PFSK-1 (cell line): ENCODE data around the gene AP3S2.

ENCODE experiments used
- FOXP2 ChIP-seq: optimal IDR thresholded peaks from 2 replicates; pipeline ENCODE3; 2011; ENCODE audit warnings: borderline replicate concordance, control low read depth, inconsistent platforms; ENCODE audit not compliant: insufficient read depth; ENCODE audit errors: extremely low read length, extremely low read depth
- POLR2AphosphoS5 ChIP-seq: IDR thresholded peaks from 2 replicates; pipeline ENCODE4 v1.6.1; 2012; ENCODE audit warnings: low read depth, mild to moderate bottlenecking, control low read depth, low read length, moderate library complexity
- SIN3A ChIP-seq: IDR thresholded peaks from 2 replicates; pipeline ENCODE4 v1.6.1; 2012; ENCODE audit warnings: mild to moderate bottlenecking, low read length, moderate library complexity, borderline replicate concordance; ENCODE audit not compliant: insufficient read depth
- TAF1 ChIP-seq: IDR thresholded peaks from 2 replicates; pipeline ENCODE4 v1.6.1; 2012; ENCODE audit warnings: low read length, control low read depth, borderline replicate concordance; ENCODE audit not compliant: insufficient read depth
- TF ChIP-seq, protein P1 (sequence below), 2 experiments: IDR thresholded peaks; 2 replicates each; pipeline versions ENCODE4 v1.6.1 to v1.8.0; 2011 to 2012; ENCODE audit warnings: low read depth in 2 of 2, low read length in 2 of 2, control low read depth in 1 of 2, inconsistent platforms in 1 of 2, mild to moderate bottlenecking in 1 of 2, moderate library complexity in 1 of 2; ENCODE audit not compliant: insufficient read depth in 1 of 2

AP3S2 gene

DNA sequence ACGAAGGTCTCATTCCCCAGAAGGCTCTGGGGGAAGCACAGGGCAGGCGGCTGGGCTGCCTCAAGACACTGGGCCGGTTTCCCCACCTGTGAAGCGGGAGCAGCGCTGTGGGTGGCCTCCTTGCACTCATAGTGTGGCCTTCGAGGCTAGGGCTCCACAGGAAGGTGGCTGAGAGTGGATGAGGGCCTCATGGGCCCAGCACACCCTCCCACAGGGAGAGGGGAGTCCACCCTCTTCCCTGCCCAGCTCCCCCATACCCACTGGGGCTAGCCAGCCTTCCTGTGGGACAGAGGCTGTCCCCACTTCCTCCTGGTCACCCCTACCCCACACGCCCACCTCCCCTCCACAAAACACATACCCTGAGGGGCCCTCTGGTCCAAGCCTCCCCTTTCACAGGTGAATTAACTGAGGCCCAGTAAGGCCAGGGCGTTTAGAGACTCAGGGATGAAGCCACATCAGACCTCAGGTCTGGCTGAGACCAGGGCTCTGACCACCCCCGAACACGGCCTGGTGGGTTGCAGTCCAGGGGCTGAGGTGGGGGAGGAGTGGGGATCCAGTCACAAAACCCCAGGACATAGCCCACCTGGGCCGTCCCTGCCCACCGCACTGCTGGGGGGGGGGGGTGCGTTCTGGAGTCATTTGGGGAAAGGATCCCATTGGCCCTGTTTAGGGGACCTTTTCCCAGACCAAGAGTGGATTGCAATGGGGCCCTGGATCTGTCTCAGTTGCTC lies 80.2 kb downstream of the AP3S2 start:
- TF ChIP-seq POLR2AphosphoS5, result no peak

DNA sequence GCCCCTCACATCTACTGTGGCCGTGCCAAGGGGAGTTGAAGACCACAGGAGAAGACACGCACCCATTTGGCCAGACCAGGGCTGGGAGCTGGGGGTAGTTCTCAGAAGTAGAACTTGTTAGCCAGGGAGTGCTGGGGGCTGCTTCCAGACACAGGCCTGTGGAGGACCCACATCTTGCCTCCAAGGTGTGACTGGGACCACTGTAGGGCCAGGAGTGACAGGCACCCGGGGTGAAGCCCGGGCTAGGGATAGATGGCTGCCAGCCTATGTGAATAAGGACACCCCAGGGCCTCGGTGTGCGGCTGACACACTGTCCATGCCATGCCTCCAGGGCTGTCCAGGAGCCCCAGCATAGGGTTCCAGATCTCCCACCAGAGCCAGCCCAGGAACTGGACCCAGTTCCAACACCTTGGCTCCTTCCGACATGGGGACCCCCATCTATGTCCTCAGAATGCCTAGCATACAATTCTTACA lies 80.9 kb downstream of the AP3S2 start:
- TF ChIP-seq SIN3A (no peak), POLR2AphosphoS5 (no peak), FOXP2 (no peak), TAF1 (no peak)
- TF ChIP-seq, protein P1, sequence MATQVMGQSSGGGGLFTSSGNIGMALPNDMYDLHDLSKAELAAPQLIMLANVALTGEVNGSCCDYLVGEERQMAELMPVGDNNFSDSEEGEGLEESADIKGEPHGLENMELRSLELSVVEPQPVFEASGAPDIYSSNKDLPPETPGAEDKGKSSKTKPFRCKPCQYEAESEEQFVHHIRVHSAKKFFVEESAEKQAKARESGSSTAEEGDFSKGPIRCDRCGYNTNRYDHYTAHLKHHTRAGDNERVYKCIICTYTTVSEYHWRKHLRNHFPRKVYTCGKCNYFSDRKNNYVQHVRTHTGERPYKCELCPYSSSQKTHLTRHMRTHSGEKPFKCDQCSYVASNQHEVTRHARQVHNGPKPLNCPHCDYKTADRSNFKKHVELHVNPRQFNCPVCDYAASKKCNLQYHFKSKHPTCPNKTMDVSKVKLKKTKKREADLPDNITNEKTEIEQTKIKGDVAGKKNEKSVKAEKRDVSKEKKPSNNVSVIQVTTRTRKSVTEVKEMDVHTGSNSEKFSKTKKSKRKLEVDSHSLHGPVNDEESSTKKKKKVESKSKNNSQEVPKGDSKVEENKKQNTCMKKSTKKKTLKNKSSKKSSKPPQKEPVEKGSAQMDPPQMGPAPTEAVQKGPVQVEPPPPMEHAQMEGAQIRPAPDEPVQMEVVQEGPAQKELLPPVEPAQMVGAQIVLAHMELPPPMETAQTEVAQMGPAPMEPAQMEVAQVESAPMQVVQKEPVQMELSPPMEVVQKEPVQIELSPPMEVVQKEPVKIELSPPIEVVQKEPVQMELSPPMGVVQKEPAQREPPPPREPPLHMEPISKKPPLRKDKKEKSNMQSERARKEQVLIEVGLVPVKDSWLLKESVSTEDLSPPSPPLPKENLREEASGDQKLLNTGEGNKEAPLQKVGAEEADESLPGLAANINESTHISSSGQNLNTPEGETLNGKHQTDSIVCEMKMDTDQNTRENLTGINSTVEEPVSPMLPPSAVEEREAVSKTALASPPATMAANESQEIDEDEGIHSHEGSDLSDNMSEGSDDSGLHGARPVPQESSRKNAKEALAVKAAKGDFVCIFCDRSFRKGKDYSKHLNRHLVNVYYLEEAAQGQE (IDR thresholded peaks at IDR 0.05; ENCODE audit: insufficient read depth in 1 of 2, low read depth in 2 of 2, low read length in 2 of 2), result no peak

DNA sequence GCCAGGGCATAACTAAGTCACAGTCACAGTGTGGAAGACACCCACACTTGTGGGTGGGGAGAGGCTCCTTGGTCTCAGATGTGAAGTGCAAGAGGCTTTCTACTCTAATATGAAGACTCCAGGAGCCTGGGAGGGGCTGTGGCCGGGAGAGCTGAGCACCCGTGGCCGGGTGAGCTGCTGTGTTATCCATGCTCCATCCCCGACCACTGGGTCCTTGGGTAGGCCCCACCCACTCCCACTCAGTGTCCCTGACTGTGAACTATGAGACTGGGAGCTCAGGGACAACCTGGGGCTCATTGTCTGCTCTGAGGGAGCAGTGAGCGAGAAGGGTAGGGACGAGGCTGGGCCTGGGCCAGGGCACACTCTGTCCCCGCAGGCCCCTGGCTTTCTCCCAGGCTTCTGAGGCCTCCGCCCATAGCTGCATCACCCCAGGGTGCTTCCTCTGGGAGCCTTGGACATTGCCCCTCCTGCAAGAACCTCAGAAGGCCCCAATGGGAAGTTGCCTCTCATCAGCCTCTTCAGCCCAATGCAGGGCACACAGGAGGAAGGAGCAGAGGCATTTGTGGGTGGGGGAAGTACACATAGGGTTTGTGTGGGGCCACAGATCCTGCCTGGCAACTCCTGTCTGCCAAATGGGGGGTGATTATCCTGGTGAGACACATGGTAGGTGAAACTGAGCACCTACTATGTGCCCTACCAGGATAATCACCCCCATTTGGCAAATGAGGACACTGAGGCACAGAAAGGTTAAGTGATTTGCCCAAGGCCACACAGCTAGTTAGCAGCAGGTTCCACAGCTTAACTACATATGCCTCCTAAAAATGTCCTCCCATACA lies 81.6 kb downstream of the AP3S2 start:
- TF ChIP-seq, protein P1 (IDR thresholded peaks at IDR 0.05; ENCODE audit: insufficient read depth in 1 of 2, low read depth in 2 of 2, low read length in 2 of 2), result no peak
- TF ChIP-seq TAF1, result no peak

DNA sequence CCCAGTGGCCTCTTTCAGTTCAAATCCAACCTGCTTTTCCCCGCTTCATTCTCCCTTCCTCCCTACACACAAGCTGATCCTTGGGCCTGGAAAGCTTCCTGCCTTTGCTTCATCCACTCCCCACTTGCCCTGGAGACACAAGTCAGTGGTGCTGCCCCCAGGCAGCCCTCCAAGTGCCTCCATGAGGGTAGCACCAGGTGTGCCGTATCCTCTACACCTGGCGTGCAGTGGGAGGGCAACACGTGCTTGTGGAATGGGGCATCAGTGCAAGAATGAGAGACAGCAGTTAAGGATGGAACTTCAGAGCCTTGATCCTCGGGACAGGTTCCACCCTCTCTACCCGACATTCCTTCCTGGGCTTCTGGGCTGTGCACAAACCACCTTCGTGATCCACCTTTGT lies 83.0 kb downstream of the AP3S2 start:
- TF ChIP-seq POLR2AphosphoS5, result no peak
- TF ChIP-seq FOXP2, result no peak
- TF ChIP-seq SIN3A, result no peak
- TF ChIP-seq TAF1, result no peak
- TF ChIP-seq, protein P1 (IDR thresholded peaks at IDR 0.05; ENCODE audit: insufficient read depth in 1 of 2, low read depth in 2 of 2, low read length in 2 of 2), result no peak

DNA sequence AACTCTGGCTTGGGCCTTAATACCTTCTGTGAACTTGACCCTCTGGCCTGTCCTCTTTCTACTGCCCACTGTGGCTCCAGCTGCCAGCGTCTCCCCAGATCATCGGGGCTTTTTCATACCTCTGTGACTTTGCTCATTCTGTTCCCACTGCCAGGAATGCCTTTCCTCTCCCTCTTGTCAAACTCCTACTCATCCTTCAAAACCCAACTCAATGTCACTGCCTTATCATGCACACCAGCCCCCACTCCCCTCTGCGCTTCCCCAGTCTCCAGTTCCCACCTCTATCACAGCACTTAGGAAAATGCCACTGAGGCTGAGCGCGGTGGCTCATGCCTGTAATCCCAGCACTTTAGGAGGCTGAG lies 84.0 kb downstream of the AP3S2 start:
- TF ChIP-seq TAF1, result no peak
- TF ChIP-seq POLR2AphosphoS5, result no peak
- TF ChIP-seq, protein P1 (IDR thresholded peaks at IDR 0.05; ENCODE audit: insufficient read depth in 1 of 2, low read depth in 2 of 2, low read length in 2 of 2), result no peak
- TF ChIP-seq FOXP2, result no peak
- no peak for TF ChIP-seq SIN3A
